ENCODE data around the gene ITCH. TPM values are rescaled to one million over a fixed set of nuclear protein-coding genes. Genes with fewer than 3 reads are reported as not detected.

ITCH gene
- polyA plus RNA-seq (2013), result 49.2 and 50.3 TPM in 2 replicates

- peak within 1 kb of the TSS; percentile 100 for H3K9ac ChIP-seq (ENCODE audit: low read length)
- peak; percentile 98 to 99 for DNase-seq
Observed at GRCh38 chr20:34363062-34363464, at the start of gene ITCH. TSS of gene ITCH (plus strand) at chr20:34363273. CDS start at chr20:34393812, 30,539 bp downstream.

GRCh38 chr20:34315236-34315635 lies 47.8 kb upstream of the ITCH start:
- no CpG with 5 or more reads among the region's 3 CpGs for WGBS (ENCODE audit: extremely low coverage, insufficient coverage, insufficient read length)
- Histone ChIP-seq H2BK5ac (ENCODE audit: low read depth, low read length, poor library complexity) (no peak overlapping the region), H3K27me3 (ENCODE audit: insufficient read depth, low read length) (no peaks in the 10 kb centered on the region), H3K36me3 (ENCODE audit: control insufficient read depth in 1 of 2, insufficient read depth in 2 of 2, low read length in 2 of 2) (no peaks in the 10 kb centered on the region), H3K14ac (ENCODE audit: low read length) (no peak overlapping the region), H4K8ac (ENCODE audit: low read depth, low read length) (no peak overlapping the region), H3K4me2 (ENCODE audit: low read length) (no peak overlapping the region), H3K18ac (ENCODE audit: low read length) (no peak overlapping the region), H3K9me3 (ENCODE audit: insufficient read depth, low read depth, low read length) (no peaks in the 10 kb centered on the region), H3K23ac (ENCODE audit: low read length) (no peak overlapping the region), H2BK120ac (ENCODE audit: insufficient read depth, low read length, poor library complexity) (no peak overlapping the region), H3K4me1 (ENCODE audit: control insufficient read depth in 1 of 2, insufficient read depth in 2 of 2, low read length in 2 of 2) (peaks cover 4 to 16% of the 10 kb centered on the region in 2 experiments), H3K27ac (ENCODE audit: low read depth, low read length) (no peak overlapping the region), H2BK12ac (ENCODE audit: low read length) (no peak overlapping the region), H3K4ac (ENCODE audit: low read depth, low read length) (no peak overlapping the region), H2AK5ac (ENCODE audit: low read length) (no peak overlapping the region), H3K79me1 (ENCODE audit: low read length) (no peaks in the 10 kb centered on the region), H3K79me2 (ENCODE audit: control insufficient read depth, insufficient read depth, low read length, poor library complexity) (no peaks in the 10 kb centered on the region), H2AFZ (ENCODE audit: insufficient read depth, low read length, poor library complexity) (no peak overlapping the region), H4K91ac (ENCODE audit: low read depth, low read length) (no peak overlapping the region), H3K4me3 (ENCODE audit: low read depth, low read length) (no peak overlapping the region), H4K12ac (ENCODE audit: low read depth, low read length) (no peak overlapping the region), H3K9ac (ENCODE audit: low read length) (no peak overlapping the region)
- peak in 1 of 2 donors; percentile 28 for DNase-seq

More at GRCh38 chr20:34363062-34363464, at the start of gene ITCH:
- no peaks in the 10 kb centered on the region for H3K27me3 ChIP-seq (ENCODE audit: insufficient read depth, low read length)
- H3K4me1 ChIP-seq (ENCODE audit: control insufficient read depth in 1 of 2, insufficient read depth in 2 of 2, low read length in 2 of 2), result peaks cover 4 to 12% of the 10 kb centered on the region in 2 experiments
- H3K14ac ChIP-seq (ENCODE audit: low read length), result peak within 1 kb of the TSS; percentile 96
- WGBS (ENCODE audit: extremely low coverage, insufficient coverage, insufficient read length), result no CpG with 5 or more reads among the region's 32 CpGs
- H3K79me2 ChIP-seq (ENCODE audit: control insufficient read depth, insufficient read depth, low read length, poor library complexity), result peaks cover 27% of the 10 kb centered on the region
- peak within 1 kb of the TSS; percentile 31 for H2AK5ac ChIP-seq (ENCODE audit: low read length)
- H4K12ac ChIP-seq (ENCODE audit: low read depth, low read length), result peak within 1 kb of the TSS; percentile 100
- peak within 1 kb of the TSS; percentile 97 for H2AFZ ChIP-seq (ENCODE audit: insufficient read depth, low read length, poor library complexity)
- H2BK5ac ChIP-seq (ENCODE audit: low read depth, low read length, poor library complexity), result peak within 1 kb of the TSS; percentile 96
- H3K23ac ChIP-seq (ENCODE audit: low read length), result no peak within 1 kb of the TSS
- peak within 1 kb of the TSS; percentile 98 for H3K4me3 ChIP-seq (ENCODE audit: low read depth, low read length)
- H3K4me2 ChIP-seq (ENCODE audit: low read length), result peak within 1 kb of the TSS; percentile 93
- peak within 1 kb of the TSS; percentile 100 for H3K4ac ChIP-seq (ENCODE audit: low read depth, low read length)
- H4K8ac ChIP-seq (ENCODE audit: low read depth, low read length), result peak within 1 kb of the TSS; percentile 99
- H3K9me3 ChIP-seq (ENCODE audit: insufficient read depth, low read depth, low read length), result peaks cover 2% of the 10 kb centered on the region
- H3K79me1 ChIP-seq (ENCODE audit: low read length), result peaks cover 9% of the 10 kb centered on the region
- H2BK120ac ChIP-seq (ENCODE audit: insufficient read depth, low read length, poor library complexity), result peak within 1 kb of the TSS; percentile 89
- no peaks in the 10 kb centered on the region for H3K36me3 ChIP-seq (ENCODE audit: control insufficient read depth in 1 of 2, insufficient read depth in 2 of 2, low read length in 2 of 2)
- H2BK12ac ChIP-seq (ENCODE audit: low read length), result peak within 1 kb of the TSS; percentile 50
- H3K18ac ChIP-seq (ENCODE audit: low read length), result peak within 1 kb of the TSS; percentile 97
- peak within 1 kb of the TSS; percentile 94 for H4K91ac ChIP-seq (ENCODE audit: low read depth, low read length)
- H3K27ac ChIP-seq (ENCODE audit: low read depth, low read length), result peak within 1 kb of the TSS; percentile 91

- Histone ChIP-seq H2BK5ac (ENCODE audit: low read depth, low read length, poor library complexity) (no peak overlapping the region), H3K36me3 (ENCODE audit: control insufficient read depth in 1 of 2, insufficient read depth in 2 of 2, low read length in 2 of 2) (no peaks in the 10 kb centered on the region), H3K4me2 (ENCODE audit: low read length) (no peak overlapping the region), H2AK5ac (ENCODE audit: low read length) (no peak overlapping the region), H3K14ac (ENCODE audit: low read length) (no peak overlapping the region), H3K9me3 (ENCODE audit: insufficient read depth, low read depth, low read length) (no peaks in the 10 kb centered on the region), H2BK12ac (ENCODE audit: low read length) (no peak overlapping the region), H2BK120ac (ENCODE audit: insufficient read depth, low read length, poor library complexity) (no peak overlapping the region), H3K79me1 (ENCODE audit: low read length) (no peaks in the 10 kb centered on the region), H2AFZ (ENCODE audit: insufficient read depth, low read length, poor library complexity) (no peak overlapping the region), H3K4ac (ENCODE audit: low read depth, low read length) (no peak overlapping the region), H4K91ac (ENCODE audit: low read depth, low read length) (no peak overlapping the region), H4K12ac (ENCODE audit: low read depth, low read length) (no peak overlapping the region), H3K4me1 (ENCODE audit: control insufficient read depth in 1 of 2, insufficient read depth in 2 of 2, low read length in 2 of 2) (peaks cover 4 to 19% of the 10 kb centered on the region in 2 experiments), H3K27ac (ENCODE audit: low read depth, low read length) (no peak overlapping the region), H3K79me2 (ENCODE audit: control insufficient read depth, insufficient read depth, low read length, poor library complexity) (no peaks in the 10 kb centered on the region), H3K23ac (ENCODE audit: low read length) (no peak overlapping the region), H3K18ac (ENCODE audit: low read length) (no peak overlapping the region), H4K8ac (ENCODE audit: low read depth, low read length) (no peak overlapping the region), H3K4me3 (ENCODE audit: low read depth, low read length) (no peak overlapping the region), H3K9ac (ENCODE audit: low read length) (no peak overlapping the region), H3K27me3 (ENCODE audit: insufficient read depth, low read length) (no peaks in the 10 kb centered on the region)
- peak; percentile 29 to 61 for DNase-seq
- no CpG with 5 or more reads among the region's 6 CpGs for WGBS (ENCODE audit: extremely low coverage, insufficient coverage, insufficient read length)
Observed at GRCh38 chr20:34316196-34316814, 46.8 kb upstream of the ITCH start.

- no peak overlapping the region for H2BK5ac ChIP-seq (ENCODE audit: low read depth, low read length, poor library complexity)
- no peak overlapping the region for H3K9ac ChIP-seq (ENCODE audit: low read length)
- H2BK12ac ChIP-seq (ENCODE audit: low read length), result no peak overlapping the region
- H3K14ac ChIP-seq (ENCODE audit: low read length), result no peak overlapping the region
- no peaks in the 10 kb centered on the region for H3K79me2 ChIP-seq (ENCODE audit: control insufficient read depth, insufficient read depth, low read length, poor library complexity)
- no CpG with 5 or more reads among the region's 4 CpGs for WGBS (ENCODE audit: extremely low coverage, insufficient coverage, insufficient read length)
- no peaks in the 10 kb centered on the region for H3K9me3 ChIP-seq (ENCODE audit: insufficient read depth, low read depth, low read length)
- H3K4me3 ChIP-seq (ENCODE audit: low read depth, low read length), result no peak overlapping the region
- no peak overlapping the region for H4K91ac ChIP-seq (ENCODE audit: low read depth, low read length)
- H2AFZ ChIP-seq (ENCODE audit: insufficient read depth, low read length, poor library complexity), result no peak overlapping the region
- no peaks in the 10 kb centered on the region for H3K27me3 ChIP-seq (ENCODE audit: insufficient read depth, low read length)
- no peak overlapping the region for H4K12ac ChIP-seq (ENCODE audit: low read depth, low read length)
- H3K27ac ChIP-seq (ENCODE audit: low read depth, low read length), result no peak overlapping the region
- no peak overlapping the region for H3K18ac ChIP-seq (ENCODE audit: low read length)
- H2AK5ac ChIP-seq (ENCODE audit: low read length), result no peak overlapping the region
- DNase-seq, result no peak
- no peak overlapping the region for H2BK120ac ChIP-seq (ENCODE audit: insufficient read depth, low read length, poor library complexity)
- H3K4ac ChIP-seq (ENCODE audit: low read depth, low read length), result no peak overlapping the region
- no peaks in the 10 kb centered on the region for H3K36me3 ChIP-seq (ENCODE audit: control insufficient read depth in 1 of 2, insufficient read depth in 2 of 2, low read length in 2 of 2)
- no peaks in the 10 kb centered on the region for H3K79me1 ChIP-seq (ENCODE audit: low read length)
- H3K23ac ChIP-seq (ENCODE audit: low read length), result no peak overlapping the region
- peaks cover 7 to 15% of the 10 kb centered on the region in 2 experiments for H3K4me1 ChIP-seq (ENCODE audit: control insufficient read depth in 1 of 2, insufficient read depth in 2 of 2, low read length in 2 of 2)
- H4K8ac ChIP-seq (ENCODE audit: low read depth, low read length), result no peak overlapping the region
- no peak overlapping the region for H3K4me2 ChIP-seq (ENCODE audit: low read length)
Observed at GRCh38 chr20:34318609-34319443, 44.2 kb upstream of the ITCH start.
